Spleen (tissue), 11 donors: ENCODE results near the gene CACNG7. TPM values are rescaled to one million over a fixed set of nuclear protein-coding genes. Genes with fewer than 3 reads are reported as not detected.

Source experiments
- DNase-seq: peaks from one replicate; pipeline ENCODE4 v3.0.0-alpha.2; 2020
- H3K27ac ChIP-seq, 8 donors: fragments of 200-600 bp; sonication (generic) in 7 of 8; 1 replicate in 4 of 8; 2 replicates in 4 of 8; pipeline versions ENCODE4 v1.5.0 to v1.8.0; 2016 to 2021; ENCODE audit warnings: inconsistent platforms in 4 of 8, mild to moderate bottlenecking in 4 of 8, moderate library complexity in 1 of 8
- H3K27me3 ChIP-seq, 7 donors: fragments of 200-600 bp; sonication (generic) in 6 of 7; replicated peaks in 1 of 7; 1 replicate in 4 of 7; 2 replicates in 3 of 7; pipeline versions ENCODE4 v1.5.0 to v1.8.0; 2016 to 2021; ENCODE audit warnings: inconsistent platforms in 3 of 7, mild to moderate bottlenecking in 1 of 7
- H3K36me3 ChIP-seq, 6 donors: fragments of 200-600 bp; sonication (generic) in 5 of 6; 1 replicate in 4 of 6; 2 replicates in 2 of 6; pipeline versions ENCODE4 v1.5.0 to v1.8.0; 2016 to 2021; ENCODE audit warnings: inconsistent platforms in 2 of 6
- H3K4me1 ChIP-seq, 6 donors: fragments of 200-600 bp; sonication (generic) in 5 of 6; 1 replicate in 3 of 6; 2 replicates in 3 of 6; pipeline versions ENCODE4 v1.5.0 to v1.8.0; 2016 to 2021; ENCODE audit warnings: inconsistent platforms in 3 of 6
- H3K4me3 ChIP-seq, 8 donors: fragments of 200-600 bp; sonication (generic) in 7 of 8; 1 replicate in 4 of 8; 2 replicates in 4 of 8; pipeline versions ENCODE4 v1.5.0 to v1.8.0; 2016 to 2021; ENCODE audit warnings: inconsistent platforms in 4 of 8, mild to moderate bottlenecking in 4 of 8, moderate library complexity in 2 of 8
- H3K9me3 ChIP-seq, 8 donors: fragments of 200-600 bp; sonication (generic) in 7 of 8; 1 replicate in 4 of 8; 2 replicates in 4 of 8; pipeline versions ENCODE4 v1.5.0 to v1.8.0; 2016 to 2021; ENCODE audit warnings: inconsistent platforms in 4 of 8
- CTCF ChIP-seq, 11 experiments: fragments of 200-600 bp in 7 of 11; fragments of 450-650 bp in 4 of 11; sonication (generic) in 4 of 11; IDR thresholded peaks in 8 of 11; conservative IDR thresholded peaks in 3 of 11; 1 replicate in 7 of 11; 2 replicates in 4 of 11; pipeline versions ENCODE4 v1.4.0 to v1.8.0; 2016 to 2021; ENCODE audit warnings: antibody characterized with exemption in 11 of 11, inconsistent platforms in 4 of 11, mild to moderate bottlenecking in 1 of 11
- POLR2A ChIP-seq, 3 donors: fragments of 450-650 bp; IDR thresholded peaks; one replicate each; pipeline ENCODE4 v1.5.1; 2017; ENCODE audit warnings: antibody characterized with exemption in 3 of 3, mild to moderate bottlenecking in 1 of 3
- POLR2AphosphoS5 ChIP-seq, 3 donors: sonication (generic); formaldehyde crosslinking; IDR thresholded peaks; one replicate each; pipeline ENCODE4 v1.5.1; 2017; ENCODE audit warnings: antibody characterized with exemption in 3 of 3
- WGBS, 5 donors: extraction: QIAGEN DNeasy Blood & Tissue Kit in 3 of 5; methylation state at CpG; one replicate each; pipeline versions ENCODE4 v1.1.5 to v1.1.7; 2013 to 2018; 5-methylcytosine and 5-hydroxymethylcytosine counted together
- intact Hi-C: fragments of 100-400 bp; cut with DNase I; formaldehyde crosslinking; loops from one replicate; pipeline ENCODE4 v1.15.0; 2023; ENCODE audit warnings: low total_unique reads
- polyA plus RNA-seq, 3 donors: library from polyadenylated mRNA; stranded (reverse); fragments of 200-250 nt; gene quantifications; one replicate each; pipeline ENCODE4 v1.2.1, GENCODE V29; 2013
- total RNA-seq, 7 donors: library from RNA; depleted of rRNA in 3 of 7; stranded (reverse); fragments of >200 nt in 3 of 7; fragmentation: NEBNext Ultra II Directional in 4 of 7; extraction: Animal tissue kit (Norgen Biotek cat#: 25700) in 4 of 7; gene quantifications; one replicate each; pipeline versions ENCODE4 v1.1.0 to v1.2.1, GENCODE V29; 2016 to 2021
- donor health status: healthy with polysubstance abuse.
- donor health status: DM: no; HTN: no; CAD: no; lungs with moderate emphysema.
- donor health status: DM: no; HTN: no; CAD: no.
- donor health status: Bipolar disorder and iron deficiency.
- donor health status: healthy.
- donor health status: DM: no; HTN: no; CAD: no.
- donor health status: DM: yes; HTN: yes; CAD: no.

Gene CACNG7
- total and polyA plus RNA-seq, 10 donors, result not detected

- DNase-seq, result no peak
- TF ChIP-seq POLR2A (IDR thresholded peaks at IDR 0.05) (no peak), POLR2AphosphoS5 (IDR thresholded peaks at IDR 0.05) (no peak), CTCF (IDR thresholded peaks at IDR 0.05 in 8 of 11, conservative IDR thresholded peaks at IDR 0.05 in 3 of 11) (no peak)
Observed at GRCh38 chr19:53958168-53958571, 49.1 kb downstream of the CACNG7 start.

GRCh38 chr19:53958823-53959757 lies 50.0 kb downstream of the CACNG7 start:
- 4 to 8% (median 5%) methylated on average over 21 to 22 of the region's 22 CpGs for WGBS, 5 donors
- Histone ChIP-seq H3K9me3 (peaks cover 0 to under 1% (median 0%) of the 10 kb centered on the region in 8 donors), H3K27ac (no peak overlapping the region), H3K4me3 (no peak overlapping the region), H3K4me1 (peaks cover 0 to 5% (median 0%) of the 10 kb centered on the region in 6 donors), H3K36me3 (no peaks in the 10 kb centered on the region), H3K27me3 (peaks cover 4 to 100% (median 57%) of the 10 kb centered on the region in 7 donors)
- intact Hi-C loops, result no loop called here
- TF ChIP-seq POLR2A (IDR thresholded peaks at IDR 0.05) (no peak), POLR2AphosphoS5 (IDR thresholded peaks at IDR 0.05) (no peak), CTCF (IDR thresholded peaks at IDR 0.05 in 8 of 11, conservative IDR thresholded peaks at IDR 0.05 in 3 of 11) (no peak)
- DNase-seq, result no peak

More at GRCh38 chr19:53958168-53958571, 49.1 kb downstream of the CACNG7 start:
- Histone ChIP-seq H3K4me1 (peaks cover 0 to 3% (median 0%) of the 10 kb centered on the region in 6 donors), H3K4me3 (no peak overlapping the region), H3K27me3 (peaks cover 4 to 100% (median 52%) of the 10 kb centered on the region in 7 donors), H3K27ac (no peak overlapping the region), H3K36me3 (no peaks in the 10 kb centered on the region), H3K9me3 (peaks cover 0 to 9% (median 4%) of the 10 kb centered on the region in 8 donors)
- WGBS, 5 donors, result 3 to 12% (median 5%) methylated on average over 5 to 14 of the region's 14 CpGs
- intact Hi-C loops, result no loop called here

GRCh38 chr19:53960187-53960586 lies 51.1 kb downstream of the CACNG7 start:
- Histone ChIP-seq H3K27ac (no peak overlapping the region), H3K4me1 (peaks cover 0 to 5% (median 0%) of the 10 kb centered on the region in 6 donors), H3K27me3 (peaks cover 4 to 100% (median 57%) of the 10 kb centered on the region in 7 donors), H3K4me3 (no peak overlapping the region), H3K36me3 (no peaks in the 10 kb centered on the region), H3K9me3 (no peaks in the 10 kb centered on the region)
- DNase-seq, result no peak
- TF ChIP-seq CTCF (IDR thresholded peaks at IDR 0.05 in 8 of 11, conservative IDR thresholded peaks at IDR 0.05 in 3 of 11) (no peak), POLR2AphosphoS5 (IDR thresholded peaks at IDR 0.05) (no peak), POLR2A (IDR thresholded peaks at IDR 0.05) (no peak)
- intact Hi-C loops, result no loop called here
- 3 to 8% (median 4%) methylated on average over 10 of the region's 10 CpGs for WGBS, 5 donors

- WGBS, 5 donors, result 4 to 10% (median 6%) methylated on average over 8 of the region's 8 CpGs
- intact Hi-C loops, result no loop called here
- no peak for DNase-seq
- Histone ChIP-seq H3K4me3 (no peak overlapping the region), H3K9me3 (no peaks in the 10 kb centered on the region), H3K4me1 (peaks cover 0 to 5% (median 0%) of the 10 kb centered on the region in 6 donors), H3K36me3 (no peaks in the 10 kb centered on the region), H3K27me3 (peaks cover 4 to 100% (median 57%) of the 10 kb centered on the region in 7 donors), H3K27ac (no peak overlapping the region)
- no peak for TF ChIP-seq POLR2A (IDR thresholded peaks at IDR 0.05)
- no peak for TF ChIP-seq POLR2AphosphoS5 (IDR thresholded peaks at IDR 0.05)
- TF ChIP-seq CTCF (IDR thresholded peaks at IDR 0.05 in 8 of 11, conservative IDR thresholded peaks at IDR 0.05 in 3 of 11), result no peak
Observed at GRCh38 chr19:53960886-53961285, 51.8 kb downstream of the CACNG7 start.
